Activated naive CD4-positive, alpha-beta T cell treated with anti-CD3 and anti-CD28 coated beads, Interleukin-2, amount 50 U/mL, for 24 hours (primary cell): ENCODE data around the gene CUL2.

Experiments
- H3K27ac Mint-ChIP-seq: one replicate; pipeline ENCODE4 v1.8.0; 2021; ENCODE audit warnings: mild to moderate bottlenecking, mixed read lengths
- H3K27me3 Mint-ChIP-seq: one replicate; pipeline ENCODE4 v1.8.0; 2021; ENCODE audit warnings: mixed read lengths
- H3K36me3 Mint-ChIP-seq: one replicate; pipeline ENCODE4 v1.8.0; 2021; ENCODE audit warnings: mixed read lengths
- H3K4me1 Mint-ChIP-seq: one replicate; pipeline ENCODE4 v1.8.0; 2021; ENCODE audit warnings: mixed read lengths
- H3K4me3 Mint-ChIP-seq: one replicate; pipeline ENCODE4 v1.8.0; 2021; ENCODE audit warnings: mild to moderate bottlenecking, mixed read lengths
- H3K9me3 Mint-ChIP-seq: one replicate; pipeline ENCODE4 v1.8.0; 2021; ENCODE audit warnings: mixed read lengths

CUL2 gene

DNA sequence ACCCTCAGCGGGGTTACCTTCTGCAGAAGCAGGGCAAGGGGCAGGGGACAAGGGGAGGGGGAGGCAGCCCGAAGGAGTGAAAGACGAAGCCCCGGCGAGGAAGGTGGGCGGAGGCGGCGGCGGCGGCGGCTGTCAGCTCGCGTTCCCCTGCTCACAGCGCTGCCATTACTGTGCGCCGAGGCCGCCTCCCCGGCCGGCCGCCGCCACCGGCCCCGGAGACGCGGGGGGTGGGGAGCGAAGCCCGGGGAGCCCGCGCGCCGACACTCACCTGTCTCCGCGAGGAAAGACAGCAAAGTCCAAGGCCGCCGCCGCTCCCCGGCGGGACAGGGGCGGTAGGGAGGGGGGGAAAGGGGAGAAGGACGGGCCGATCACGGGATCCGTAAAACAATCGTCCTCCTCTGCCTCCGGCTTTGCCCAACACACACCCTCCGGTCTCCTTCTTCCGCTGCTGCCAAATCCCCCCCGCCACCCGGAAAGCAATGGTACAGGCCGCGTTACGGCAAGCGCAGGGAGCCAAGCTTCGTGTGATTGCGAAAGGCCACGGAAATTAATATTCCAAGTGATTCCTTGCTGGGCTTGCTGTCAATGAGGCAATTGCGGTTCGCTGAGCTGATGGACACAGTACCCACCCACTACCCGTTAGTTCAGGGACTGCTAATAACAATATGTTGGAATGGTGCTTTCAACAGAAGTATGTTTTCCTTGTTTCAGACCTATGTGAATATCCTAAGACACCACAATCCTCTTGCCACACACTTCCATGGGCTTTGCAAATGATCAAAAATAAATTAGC, at the start of gene CUL2:
CUL2 (minus strand) TSS at position 180 of the 793 bp plus-strand sequence. CDS start 19,024 bp downstream, outside the sequence.
- Mint-ChIP-seq H3K9me3 (no peaks in the 10 kb centered on the region), H3K4me3 (peak within 1 kb of the TSS; percentile 94), H3K4me1 (peaks cover 51% of the 10 kb centered on the region), H3K27ac (peak within 1 kb of the TSS; percentile 95), H3K27me3 (no peaks in the 10 kb centered on the region), H3K36me3 (peaks cover 3% of the 10 kb centered on the region)

DNA sequence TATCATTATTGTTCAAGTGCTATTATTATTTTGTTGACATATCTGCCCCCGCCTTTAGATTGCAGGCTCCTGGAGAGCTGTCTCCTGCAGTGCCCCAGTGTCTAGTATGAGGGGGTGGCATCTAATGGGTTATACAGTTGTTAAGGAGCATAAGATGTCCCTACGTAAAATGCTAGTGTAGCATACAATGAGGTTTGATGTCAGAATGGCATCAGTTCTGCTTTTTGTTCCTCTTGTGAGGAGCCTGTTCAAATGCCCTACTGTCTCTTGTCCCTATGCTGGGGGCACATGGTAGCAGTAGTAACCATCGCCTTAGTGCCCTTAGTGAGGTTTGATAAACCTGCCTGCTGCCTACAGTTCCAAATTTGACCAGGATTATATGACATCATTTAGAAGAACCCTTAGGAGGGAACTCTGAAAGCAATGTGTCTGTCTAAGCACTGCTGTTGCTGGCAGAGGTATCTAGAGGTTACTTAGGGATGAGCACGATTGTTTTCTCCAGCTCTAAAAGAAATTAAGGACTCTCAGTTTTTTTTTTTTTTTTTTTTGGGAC, 46.2 kb upstream of the CUL2 start:
- Mint-ChIP-seq H3K4me3 (no peak overlapping the region), H3K36me3 (no peaks in the 10 kb centered on the region), H3K27me3 (no peaks in the 10 kb centered on the region), H3K4me1 (peaks cover 48% of the 10 kb centered on the region), H3K27ac (peak overlapping the region; percentile 94), H3K9me3 (no peaks in the 10 kb centered on the region)

DNA sequence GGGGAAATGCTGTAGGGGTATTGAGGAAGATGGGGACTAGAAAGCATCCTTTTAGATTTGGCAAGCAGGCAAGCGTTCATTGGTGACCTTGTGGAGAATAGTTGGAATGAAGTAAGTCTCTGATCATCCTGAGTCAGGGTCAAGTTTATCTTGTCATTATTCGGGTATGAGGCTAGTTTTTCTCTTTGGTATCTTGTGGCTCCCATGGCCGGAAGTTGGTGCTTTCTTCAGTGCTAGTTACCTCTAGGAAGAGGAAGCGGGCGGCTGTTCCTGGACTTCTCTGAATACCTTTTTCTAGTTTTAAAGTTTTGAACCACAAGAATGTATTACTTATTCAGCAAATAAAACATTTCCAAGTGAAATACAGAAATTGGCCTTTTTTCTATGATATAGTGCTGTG, 45.7 kb upstream of the CUL2 start:
- Mint-ChIP-seq H3K4me3 (peak overlapping the region; percentile 28), H3K27me3 (no peaks in the 10 kb centered on the region), H3K36me3 (no peaks in the 10 kb centered on the region), H3K27ac (peak overlapping the region; percentile 94), H3K4me1 (peaks cover 53% of the 10 kb centered on the region), H3K9me3 (no peaks in the 10 kb centered on the region)

DNA sequence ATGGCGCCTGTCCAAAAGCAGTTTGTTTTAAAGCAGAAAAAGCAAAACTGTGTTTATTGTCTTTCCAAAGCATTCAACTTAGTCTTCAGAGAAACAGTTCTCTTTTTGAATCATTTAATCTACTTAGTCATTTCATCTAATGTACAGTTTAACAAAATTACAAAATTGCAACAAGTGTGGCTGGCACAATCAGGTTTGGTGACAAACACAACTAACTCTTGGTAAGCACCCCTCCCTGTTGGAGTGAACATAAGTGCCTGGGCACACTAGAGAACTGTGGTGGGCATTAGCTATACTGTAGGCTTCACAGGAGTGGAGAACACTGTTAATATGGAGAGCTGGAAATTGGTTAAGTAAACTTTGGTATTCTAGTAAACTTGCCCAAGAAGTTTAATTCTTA, 43.4 kb upstream of the CUL2 start:
- H3K27ac Mint-ChIP-seq, result peak overlapping the region; percentile 77
- H3K27me3 Mint-ChIP-seq, result no peaks in the 10 kb centered on the region
- peak overlapping the region; percentile 15 for H3K4me3 Mint-ChIP-seq
- peaks cover 70% of the 10 kb centered on the region for H3K4me1 Mint-ChIP-seq
- peaks cover 2% of the 10 kb centered on the region for H3K36me3 Mint-ChIP-seq
- no peaks in the 10 kb centered on the region for H3K9me3 Mint-ChIP-seq

DNA sequence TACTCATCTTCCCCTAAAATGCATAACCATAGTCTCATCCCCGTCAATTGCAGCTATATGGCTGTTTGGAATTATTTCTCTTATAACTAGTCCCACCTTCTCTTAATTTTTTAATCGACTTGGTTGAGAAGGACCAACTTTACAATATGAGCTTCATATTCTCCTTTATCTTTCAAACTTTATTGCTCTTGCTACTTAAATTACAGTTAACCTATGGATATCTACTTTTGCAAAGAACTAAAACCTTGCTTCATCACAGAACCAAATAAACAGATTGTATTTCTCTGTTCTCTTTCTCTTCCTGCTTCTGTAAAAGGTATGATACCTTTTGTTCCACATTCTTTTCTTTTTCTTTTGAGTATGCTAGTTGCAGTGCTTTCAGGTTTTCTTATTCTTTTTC, 42.6 kb upstream of the CUL2 start:
- Mint-ChIP-seq H3K36me3 (peaks cover 5% of the 10 kb centered on the region), H3K4me3 (peak overlapping the region; percentile 79), H3K27me3 (no peaks in the 10 kb centered on the region), H3K9me3 (no peaks in the 10 kb centered on the region), H3K27ac (peak overlapping the region; percentile 94), H3K4me1 (peaks cover 74% of the 10 kb centered on the region)

DNA sequence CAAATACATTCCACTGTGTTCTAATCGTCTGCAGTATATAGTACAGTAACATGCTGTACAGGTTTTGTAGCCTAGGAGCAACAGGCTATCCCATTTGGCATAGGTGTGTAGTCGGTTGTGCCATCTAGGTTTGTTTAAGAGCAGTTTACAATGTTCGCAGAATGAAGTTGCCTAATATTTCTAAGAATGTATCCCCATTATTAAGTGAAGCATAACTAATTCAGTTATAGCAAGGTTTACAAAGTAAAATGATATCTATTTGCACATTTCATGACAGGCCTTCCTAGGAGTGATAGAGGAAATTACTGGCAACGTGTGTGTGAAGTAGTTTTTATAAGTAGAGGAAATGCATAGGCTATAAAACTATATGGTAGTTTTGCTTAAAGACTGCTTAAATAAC, 40.5 kb upstream of the CUL2 start:
- H3K9me3 Mint-ChIP-seq, result no peaks in the 10 kb centered on the region
- peaks cover 5% of the 10 kb centered on the region for H3K36me3 Mint-ChIP-seq
- peak overlapping the region; percentile 33 for H3K4me3 Mint-ChIP-seq
- peaks cover 66% of the 10 kb centered on the region for H3K4me1 Mint-ChIP-seq
- H3K27me3 Mint-ChIP-seq, result no peaks in the 10 kb centered on the region
- no peak overlapping the region for H3K27ac Mint-ChIP-seq

DNA sequence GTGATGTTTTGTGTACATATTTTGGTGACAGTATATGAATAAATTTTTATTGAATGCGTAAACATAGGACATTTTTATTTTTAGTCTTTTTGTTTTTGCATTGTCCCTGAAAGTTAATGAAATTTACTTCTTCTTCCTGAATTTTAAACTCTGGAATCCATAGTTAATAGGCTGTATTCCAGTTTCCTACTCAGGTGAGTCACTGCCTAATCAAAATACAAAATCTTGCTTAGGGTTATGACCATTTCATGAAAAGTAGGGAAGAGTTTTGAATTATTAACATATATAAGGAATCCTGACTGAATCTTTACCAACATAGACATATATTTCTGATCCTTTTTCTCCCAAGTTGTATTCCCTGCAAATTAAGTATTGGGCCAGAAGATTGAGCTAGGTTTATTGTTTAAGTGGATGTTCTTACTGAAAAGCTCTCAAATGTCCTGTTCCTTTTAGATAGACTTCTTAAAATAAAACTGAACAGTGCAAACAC, 39.1 kb upstream of the CUL2 start:
- Mint-ChIP-seq H3K27ac (peak overlapping the region; percentile 36), H3K36me3 (peaks cover 5% of the 10 kb centered on the region), H3K27me3 (no peaks in the 10 kb centered on the region)

DNA sequence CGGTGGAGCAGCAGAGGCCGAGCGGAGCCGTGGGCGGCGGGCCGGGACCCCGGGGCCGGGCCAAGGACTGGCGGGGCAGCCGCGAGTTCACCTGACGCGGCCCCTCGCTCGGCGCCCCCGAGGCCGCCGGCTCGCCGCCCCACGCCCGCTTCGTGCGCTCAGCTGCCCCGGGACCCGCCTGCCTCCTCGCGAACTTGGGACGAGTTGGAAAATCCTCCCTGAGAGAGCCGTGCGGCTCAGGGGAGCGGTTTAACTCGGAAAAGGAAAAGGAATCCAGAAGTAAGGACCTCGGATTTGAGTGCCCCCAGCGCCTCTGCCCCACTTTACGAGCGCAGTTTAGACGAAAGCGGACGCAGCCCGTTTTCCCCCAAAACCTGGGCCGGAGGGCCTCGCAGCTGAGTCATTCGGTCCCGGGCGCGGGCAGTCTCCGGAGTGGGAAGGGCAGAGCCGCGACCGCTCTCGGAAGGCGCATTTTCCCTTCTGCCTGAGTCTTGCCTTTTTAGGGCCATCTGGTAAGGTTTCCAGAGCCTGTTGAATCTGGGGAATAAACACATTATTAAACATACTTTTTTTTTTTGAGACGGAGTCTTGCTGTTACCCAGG, 37.2 kb upstream of the CUL2 start:
- H3K27ac Mint-ChIP-seq, result peak overlapping the region; percentile 98
- H3K4me3 Mint-ChIP-seq, result peak overlapping the region; percentile 95
- peaks cover 53% of the 10 kb centered on the region for H3K4me1 Mint-ChIP-seq
- no peaks in the 10 kb centered on the region for H3K27me3 Mint-ChIP-seq
- no peaks in the 10 kb centered on the region for H3K9me3 Mint-ChIP-seq
- peaks cover 5% of the 10 kb centered on the region for H3K36me3 Mint-ChIP-seq

More for the DNA sequence above, 39.1 kb upstream of the CUL2 start:
- Mint-ChIP-seq H3K9me3 (no peaks in the 10 kb centered on the region), H3K4me1 (peaks cover 67% of the 10 kb centered on the region), H3K4me3 (peak overlapping the region; percentile 95)

DNA sequence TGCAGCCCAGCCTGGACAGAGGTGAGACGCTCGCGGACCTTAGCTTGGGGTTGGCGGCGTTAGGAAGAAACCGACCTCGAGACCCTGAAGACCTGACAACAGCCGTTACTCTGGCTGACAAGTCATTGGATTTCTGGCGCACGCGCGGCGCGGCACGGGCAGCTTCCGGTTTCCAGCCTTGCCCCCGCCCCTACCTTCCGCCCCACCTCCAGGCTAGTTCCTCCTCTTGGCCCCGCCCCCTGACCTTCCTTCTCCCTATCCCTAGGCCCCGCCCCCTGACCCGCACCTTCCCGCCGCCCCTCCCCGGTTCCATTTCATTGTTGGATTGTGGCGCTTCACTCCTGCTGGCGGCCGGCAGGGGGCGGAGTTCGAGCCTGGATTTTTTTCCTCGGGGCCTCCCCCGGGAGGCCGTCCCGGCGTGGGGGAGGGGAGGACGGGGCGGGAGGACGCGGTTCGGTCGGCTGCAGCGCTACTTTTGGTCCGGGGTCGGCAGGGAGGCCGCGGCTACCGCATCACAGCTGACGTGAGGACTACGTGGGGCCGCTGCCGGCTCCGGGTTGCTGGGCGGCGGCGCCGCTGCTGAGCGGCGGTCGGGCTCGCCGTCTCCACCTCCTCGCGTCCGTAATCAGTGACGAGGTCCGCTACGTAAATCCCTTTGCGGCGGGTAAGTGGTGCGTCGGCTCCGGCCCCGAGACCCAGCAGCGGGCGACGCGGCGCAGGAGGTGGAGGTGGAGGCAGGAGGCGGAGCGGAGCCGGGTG, 36.6 kb upstream of the CUL2 start, which contains the start of gene CREM:
CREM (plus strand) TSS at position 317 of the 759 bp plus-strand sequence. CDS start 10,990 bp downstream, outside the sequence.
- no peaks in the 10 kb centered on the region for H3K9me3 Mint-ChIP-seq
- peak within 1 kb of the TSS; percentile 95 for H3K4me3 Mint-ChIP-seq
- H3K27me3 Mint-ChIP-seq, result no peaks in the 10 kb centered on the region
- H3K27ac Mint-ChIP-seq, result peak within 1 kb of the TSS; percentile 98
- H3K4me1 Mint-ChIP-seq, result peaks cover 46% of the 10 kb centered on the region
- peaks cover 5% of the 10 kb centered on the region for H3K36me3 Mint-ChIP-seq

DNA sequence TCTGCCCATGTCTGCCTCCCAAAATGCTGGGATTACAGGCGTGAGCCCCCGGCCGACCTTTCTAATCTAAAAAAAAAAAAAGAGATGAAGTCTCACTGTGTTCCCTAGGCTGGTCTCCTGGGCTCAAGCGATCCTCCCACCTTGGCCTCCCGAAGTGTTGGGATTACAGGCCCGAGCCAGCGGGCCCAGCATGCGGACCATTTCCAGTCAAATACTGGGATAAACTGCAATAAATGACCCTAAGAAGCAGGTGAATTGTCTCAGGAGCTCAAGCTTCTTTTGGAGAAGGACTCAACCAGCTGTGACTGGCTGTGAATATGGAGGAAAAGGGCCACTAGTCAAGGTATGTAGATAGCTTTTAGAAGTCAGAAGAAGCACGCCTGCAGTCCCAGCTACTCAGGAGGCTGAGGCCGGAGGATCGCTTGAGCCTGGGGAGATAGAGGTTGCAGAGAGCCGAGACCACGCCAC, 36.0 kb upstream of the CUL2 start:
- Mint-ChIP-seq H3K36me3 (peaks cover 5% of the 10 kb centered on the region), H3K9me3 (no peaks in the 10 kb centered on the region), H3K4me1 (peaks cover 40% of the 10 kb centered on the region), H3K4me3 (peak overlapping the region; percentile 95), H3K27ac (peak overlapping the region; percentile 98), H3K27me3 (no peaks in the 10 kb centered on the region)

DNA sequence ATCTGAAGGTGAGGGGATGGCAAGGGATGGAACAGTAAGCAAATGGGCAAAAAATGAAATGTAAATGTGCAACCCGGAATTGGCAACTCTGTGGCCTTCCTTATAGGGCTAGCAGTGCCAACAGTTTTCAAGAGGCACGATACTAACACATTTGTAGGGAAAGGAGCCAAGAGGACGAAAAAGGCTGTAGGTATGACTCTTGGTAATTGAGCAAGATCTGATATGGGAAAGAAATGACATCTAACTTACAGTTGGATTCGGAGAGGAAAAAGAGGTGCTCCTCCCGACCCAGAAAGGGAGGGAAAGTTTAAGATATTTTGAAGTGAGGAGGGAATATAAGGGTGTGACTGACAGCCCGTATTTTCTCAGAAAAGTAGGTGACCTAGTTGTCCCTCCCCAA, 34.4 kb upstream of the CUL2 start:
- H3K9me3 Mint-ChIP-seq, result no peaks in the 10 kb centered on the region
- H3K4me1 Mint-ChIP-seq, result peaks cover 33% of the 10 kb centered on the region
- H3K27me3 Mint-ChIP-seq, result no peaks in the 10 kb centered on the region
- no peak overlapping the region for H3K4me3 Mint-ChIP-seq
- H3K27ac Mint-ChIP-seq, result no peak overlapping the region
- peaks cover 5% of the 10 kb centered on the region for H3K36me3 Mint-ChIP-seq

DNA sequence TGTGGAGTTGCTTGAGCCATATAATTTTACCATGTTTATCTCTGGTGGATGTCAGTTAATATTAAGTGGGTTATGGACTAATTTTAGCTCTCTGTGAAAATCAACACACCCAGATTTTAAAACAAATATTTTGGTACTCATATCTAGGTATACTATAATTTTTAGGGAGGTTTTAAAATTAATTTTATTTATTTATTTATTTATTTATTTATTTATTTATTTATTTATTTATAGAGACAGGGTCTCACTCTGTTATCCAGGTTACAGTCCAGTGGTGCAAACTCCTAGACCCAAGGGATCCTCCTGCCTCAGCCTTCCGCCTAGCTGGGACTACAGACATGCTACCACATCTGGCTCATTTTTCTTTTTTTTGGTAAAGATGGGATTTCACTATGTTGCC, 29.2 kb upstream of the CUL2 start:
- H3K9me3 Mint-ChIP-seq, result no peaks in the 10 kb centered on the region
- H3K4me3 Mint-ChIP-seq, result no peak overlapping the region
- H3K27ac Mint-ChIP-seq, result no peak overlapping the region
- no peaks in the 10 kb centered on the region for H3K36me3 Mint-ChIP-seq
- peaks cover 3% of the 10 kb centered on the region for H3K4me1 Mint-ChIP-seq
- no peaks in the 10 kb centered on the region for H3K27me3 Mint-ChIP-seq

DNA sequence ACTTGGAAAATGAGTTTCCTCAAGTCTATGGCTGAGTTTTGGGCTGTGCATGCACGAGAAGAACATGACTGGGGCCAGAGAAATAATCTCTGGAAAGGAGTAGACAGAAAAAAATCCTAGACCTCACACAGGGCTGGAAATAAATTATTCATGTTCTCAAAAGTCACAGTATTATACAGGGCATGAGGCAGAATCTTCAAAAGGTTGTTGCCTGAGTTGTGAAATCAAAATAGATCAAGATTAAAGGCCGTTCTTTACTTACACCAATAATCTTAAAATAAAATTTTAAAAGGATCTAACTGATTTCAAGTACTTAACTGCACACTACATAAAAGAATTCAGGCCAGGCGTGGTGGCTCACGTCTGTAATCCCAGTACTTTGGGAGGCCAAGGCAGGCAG, 22.4 kb upstream of the CUL2 start:
- H3K4me3 Mint-ChIP-seq, result no peak overlapping the region
- no peaks in the 10 kb centered on the region for H3K9me3 Mint-ChIP-seq
- no peaks in the 10 kb centered on the region for H3K36me3 Mint-ChIP-seq
- no peak overlapping the region for H3K27ac Mint-ChIP-seq
- H3K4me1 Mint-ChIP-seq, result no peaks in the 10 kb centered on the region
- no peaks in the 10 kb centered on the region for H3K27me3 Mint-ChIP-seq

DNA sequence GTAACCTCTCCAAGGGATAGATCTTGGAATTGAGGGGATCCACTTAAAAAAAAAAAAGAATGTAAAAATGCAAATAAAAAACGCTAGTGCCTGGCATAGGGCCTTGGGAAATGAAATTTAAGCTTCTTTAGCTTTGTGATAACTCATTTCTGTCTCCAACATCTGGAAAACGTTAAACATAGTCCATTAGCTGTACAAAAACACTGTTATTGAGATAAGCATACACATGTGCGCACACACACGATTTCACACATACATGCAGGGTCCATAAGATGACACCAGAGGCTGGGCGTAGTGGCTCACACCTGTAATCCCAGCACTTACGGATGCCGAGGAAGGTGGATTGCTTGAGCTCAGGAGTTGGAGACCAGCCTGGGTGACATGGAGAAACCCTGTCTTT, 13.7 kb upstream of the CUL2 start:
- Mint-ChIP-seq H3K4me3 (no peak overlapping the region), H3K9me3 (no peaks in the 10 kb centered on the region), H3K36me3 (no peaks in the 10 kb centered on the region), H3K27ac (no peak overlapping the region), H3K4me1 (no peaks in the 10 kb centered on the region), H3K27me3 (no peaks in the 10 kb centered on the region)

DNA sequence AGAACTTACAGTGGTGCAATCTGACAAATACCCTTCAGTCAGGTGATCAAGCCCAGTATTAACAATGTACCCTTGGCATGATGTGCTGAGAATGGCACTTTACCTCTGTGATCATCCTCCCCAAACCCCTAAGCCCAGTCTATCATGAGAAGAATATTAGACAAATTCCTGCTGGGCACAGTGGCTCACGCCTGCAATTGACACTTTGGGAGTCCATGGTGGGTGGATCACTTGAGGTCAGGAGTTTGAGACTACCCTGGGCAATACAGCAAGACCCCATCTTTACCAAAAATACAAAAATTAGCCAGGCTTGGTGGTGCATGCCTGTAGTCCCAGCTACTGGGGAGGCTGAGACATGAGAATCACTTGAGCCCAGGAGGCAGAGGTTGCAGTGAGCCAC, 7.4 kb upstream of the CUL2 start:
- no peak overlapping the region for H3K4me3 Mint-ChIP-seq
- H3K9me3 Mint-ChIP-seq, result no peaks in the 10 kb centered on the region
- no peak overlapping the region for H3K27ac Mint-ChIP-seq
- no peaks in the 10 kb centered on the region for H3K36me3 Mint-ChIP-seq
- H3K27me3 Mint-ChIP-seq, result peaks cover 2% of the 10 kb centered on the region
- no peaks in the 10 kb centered on the region for H3K4me1 Mint-ChIP-seq
